NCI-H774 (cell line): ENCODE data around the gene ARGLU1.

Source experiments
- DNase-seq: peaks from one replicate; lab custom pipeline; 2025; lab: John Stamatoyannopoulos, UW

Gene ARGLU1

GRCh38 chr13:106586648-106587166 is 18.8 kb upstream of the ARGLU1 start:
- no peak for DNase-seq

- no peak for DNase-seq
Observed at GRCh38 chr13:106581225-106581624, 13.3 kb upstream of the ARGLU1 start.

GRCh38 chr13:106575896-106576295 is 8.0 kb upstream of the ARGLU1 start:
- no peak for DNase-seq

GRCh38 chr13:106573868-106574267 is 5.9 kb upstream of the ARGLU1 start:
- no peak for DNase-seq

- no peak for DNase-seq
Observed at GRCh38 chr13:106573284-106573846, 5.4 kb upstream of the ARGLU1 start.

GRCh38 chr13:106570299-106570852 is 2.4 kb upstream of the ARGLU1 start:
- DNase-seq = peak; percentile 34

GRCh38 chr13:106569233-106570095 is 1.5 kb upstream of the ARGLU1 start:
- no peak for DNase-seq

- no peak for DNase-seq
Observed at GRCh38 chr13:106568299-106569003, 514 bp upstream of the ARGLU1 start.

- DNase-seq = peak; percentile 80
Observed at GRCh38 chr13:106566641-106567473, 1.1 kb downstream of the ARGLU1 start.

GRCh38 chr13:106565127-106565775 is 2.7 kb downstream of the ARGLU1 start:
- no peak for DNase-seq

- no peak for DNase-seq
Observed at GRCh38 chr13:106562301-106562700, 5.6 kb downstream of the ARGLU1 start.

- DNase-seq = no peak
Observed at GRCh38 chr13:106561551-106562170, 6.3 kb downstream of the ARGLU1 start.

GRCh38 chr13:106560821-106561220 is 7.1 kb downstream of the ARGLU1 start:
- no peak for DNase-seq

- DNase-seq = no peak
Observed at GRCh38 chr13:106558527-106558926, 9.4 kb downstream of the ARGLU1 start.

- DNase-seq = no peak
Observed at GRCh38 chr13:106555631-106556328, 12.2 kb downstream of the ARGLU1 start.

GRCh38 chr13:106551751-106552150 is 16.2 kb downstream of the ARGLU1 start:
- DNase-seq = no peak

GRCh38 chr13:106551350-106551749 is 16.6 kb downstream of the ARGLU1 start:
- no peak for DNase-seq

- no peak for DNase-seq
Observed at GRCh38 chr13:106550570-106551135, 17.3 kb downstream of the ARGLU1 start.

GRCh38 chr13:106548064-106548696 is 19.8 kb downstream of the ARGLU1 start:
- DNase-seq = no peak
